Glutamatergic neuron (in vitro differentiated cells): Measurements from ENCODE around the gene LCOR. TPM values are rescaled to one million over a fixed set of nuclear protein-coding genes. Genes with fewer than 3 reads are reported as not detected.
"Not testable (repeated sequence)": the region's sequence is repeated elsewhere in the genome, so short reads cannot be mapped to it uniquely, and the experiment has no call there.

Experiments
- DNase-seq: peaks from one replicate; pipeline ENCODE4 v3.0.0; 2022
- H3K27ac Mint-ChIP-seq: one replicate; pipeline ENCODE4 v1.8.0; 2020; ENCODE audit warnings: mild to moderate bottlenecking, mixed read lengths, inconsistent platforms; ENCODE audit not compliant: unreplicated experiment
- H3K27me3 Mint-ChIP-seq: one replicate; pipeline ENCODE4 v1.8.0; 2020; ENCODE audit warnings: mild to moderate bottlenecking, moderate library complexity, mixed read lengths, inconsistent platforms; ENCODE audit not compliant: unreplicated experiment
- H3K36me3 Mint-ChIP-seq: one replicate; pipeline ENCODE4 v1.8.0; 2020; ENCODE audit warnings: mild to moderate bottlenecking, mixed read lengths, inconsistent platforms; ENCODE audit not compliant: unreplicated experiment
- H3K4me1 Mint-ChIP-seq: one replicate; pipeline ENCODE4 v1.8.0; 2020; ENCODE audit warnings: mild to moderate bottlenecking, low read depth, mixed read lengths, inconsistent platforms; ENCODE audit not compliant: unreplicated experiment
- H3K4me3 Mint-ChIP-seq: one replicate; pipeline ENCODE4 v1.8.0; 2020; ENCODE audit warnings: mild to moderate bottlenecking, mixed read lengths, inconsistent platforms; ENCODE audit not compliant: unreplicated experiment
- H3K9me3 Mint-ChIP-seq: one replicate; pipeline ENCODE4 v1.8.0; 2020; ENCODE audit warnings: mild to moderate bottlenecking, moderate library complexity, mixed read lengths, inconsistent platforms; ENCODE audit not compliant: unreplicated experiment
- CTCF ChIP-seq: fragments of 200-600 bp; sonication (generic); IDR thresholded peaks from one replicate; pipeline ENCODE4 v1.5.0; 2021; ENCODE audit not compliant: partially characterized antibody, unreplicated experiment
- total RNA-seq: library from RNA; stranded (reverse); fragmentation: NEBNext Ultra II Directional; extraction: Animal tissue kit (Norgen Biotek cat#: 25700); gene quantifications from one replicate; pipeline ENCODE4 v1.2.1, GENCODE V29; 2021; ENCODE audit not compliant: unreplicated experiment

LCOR gene
- total RNA-seq, 1 donor from 2014 or later = 132 TPM

DNA sequence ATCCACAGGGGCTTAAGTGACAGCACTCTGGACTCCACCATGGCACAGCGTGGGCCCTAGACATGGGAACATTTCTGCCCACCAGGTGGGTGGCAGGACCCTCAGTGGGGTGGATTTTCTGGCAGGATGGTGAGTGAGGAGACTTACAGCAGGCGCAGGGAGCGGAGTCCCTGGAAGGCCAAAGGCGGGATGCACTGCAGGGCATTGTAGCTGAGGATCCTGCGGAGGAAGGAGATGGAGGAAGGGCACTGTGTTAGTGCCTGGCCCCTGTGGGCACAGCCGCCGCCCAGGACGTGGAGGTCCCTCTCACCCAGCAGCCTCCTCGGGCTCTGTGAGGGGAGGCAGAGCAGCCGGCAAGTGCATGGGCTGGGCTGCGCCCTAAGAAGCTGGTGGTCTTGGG, 199.4 kb downstream of the LCOR start:
- no peak for TF ChIP-seq CTCF
- no peak for DNase-seq
- Mint-ChIP-seq H3K27me3 (peaks cover 4% of the 10 kb centered on the region), H3K36me3 (no peaks in the 10 kb centered on the region), H3K4me3 (no peak overlapping the region), H3K27ac (no peak overlapping the region), H3K9me3 (no peaks in the 10 kb centered on the region), H3K4me1 (peaks cover 5% of the 10 kb centered on the region)

DNA sequence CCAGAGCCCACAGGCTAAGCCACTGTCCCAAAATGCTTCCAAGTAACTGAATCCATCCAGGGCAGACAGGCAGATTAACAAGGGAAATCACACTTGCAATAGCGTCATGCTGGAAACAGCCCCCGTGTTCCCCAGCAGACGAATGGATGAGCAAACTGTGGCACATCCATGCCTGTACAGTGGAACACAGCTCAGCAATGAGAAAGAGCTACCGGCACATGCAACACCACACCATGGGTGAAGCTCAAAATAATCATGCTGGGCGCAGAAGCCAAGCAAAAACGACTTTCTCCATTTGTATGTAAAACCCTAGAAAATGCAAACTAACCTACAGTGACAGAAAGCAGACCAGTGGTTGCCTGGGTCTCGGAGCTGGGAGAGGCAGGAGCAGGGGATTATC, 200.5 kb downstream of the LCOR start:
- Mint-ChIP-seq H3K9me3 (peaks cover 3% of the 10 kb centered on the region), H3K27ac (no peak overlapping the region), H3K27me3 (peaks cover 4% of the 10 kb centered on the region), H3K4me3 (no peak overlapping the region), H3K4me1 (peaks cover 5% of the 10 kb centered on the region), H3K36me3 (no peaks in the 10 kb centered on the region)
- DNase-seq = no peak
- TF ChIP-seq CTCF = no peak

DNA sequence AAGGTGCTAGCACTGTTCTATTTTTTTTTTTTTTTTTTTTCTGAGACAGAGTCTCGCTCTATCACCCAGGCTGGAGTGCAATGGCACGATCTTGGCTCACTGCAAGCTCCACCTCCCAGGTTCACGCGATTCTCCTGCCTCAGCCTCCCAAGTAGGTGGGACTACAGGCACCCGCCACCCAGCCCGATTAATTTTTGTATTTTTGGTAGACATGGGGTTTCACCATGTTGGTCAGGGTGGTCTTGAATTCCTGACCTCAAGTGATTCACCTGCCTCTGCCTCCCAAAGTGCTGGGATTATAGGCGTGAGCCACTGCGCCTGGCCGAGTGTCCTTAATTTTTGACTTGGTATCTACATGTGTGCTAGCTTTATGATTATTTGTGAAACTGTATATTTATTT, 201.7 kb downstream of the LCOR start:
- not testable (repeated sequence) for H3K27me3 Mint-ChIP-seq, H3K4me1 Mint-ChIP-seq, H3K36me3 Mint-ChIP-seq, H3K4me3 Mint-ChIP-seq, DNase-seq, H3K27ac Mint-ChIP-seq, H3K9me3 Mint-ChIP-seq

GRCh38 chr10:97034301-97034700, 202.2 kb downstream of the LCOR start:
- Mint-ChIP-seq H3K36me3 (no peaks in the 10 kb centered on the region), H3K27me3 (peaks cover 8% of the 10 kb centered on the region), H3K4me3 (no peak overlapping the region), H3K27ac (no peak overlapping the region), H3K4me1 (peaks cover 5% of the 10 kb centered on the region), H3K9me3 (peaks cover 3% of the 10 kb centered on the region)
- no peak for DNase-seq
- no peak for TF ChIP-seq CTCF

GRCh38 chr10:97034958-97035769, 203.1 kb downstream of the LCOR start:
- peaks cover 3% of the 10 kb centered on the region for H3K9me3 Mint-ChIP-seq
- no peak for DNase-seq
- H3K4me1 Mint-ChIP-seq = peaks cover 5% of the 10 kb centered on the region
- peaks cover 8% of the 10 kb centered on the region for H3K27me3 Mint-ChIP-seq
- TF ChIP-seq CTCF = no peak
- H3K27ac Mint-ChIP-seq = no peak overlapping the region
- no peaks in the 10 kb centered on the region for H3K36me3 Mint-ChIP-seq
- H3K4me3 Mint-ChIP-seq = no peak overlapping the region
